Gastrocnemius medialis (tissue), 4 donors: ENCODE measurements around the gene PGGT1B.

ENCODE experiments used
- CTCF ChIP-seq, 5 experiments: fragments of 450-650 bp in 3 of 5; fragments of 200-600 bp in 2 of 5; sonication (generic) in 2 of 5; IDR thresholded peaks in 4 of 5; conservative IDR thresholded peaks in 1 of 5; 1 replicate in 4 of 5; 2 replicates in 1 of 5; pipeline ENCODE4 v1.5.1; 2016 to 2019; ENCODE audit warnings: antibody characterized with exemption in 5 of 5, mild to moderate bottlenecking in 3 of 5, moderate library complexity in 3 of 5
- POLR2A ChIP-seq, 2 donors: fragments of 450-650 bp; IDR thresholded peaks; one replicate each; pipeline ENCODE4 v1.6.1; 2017; ENCODE audit warnings: antibody characterized with exemption in 2 of 2, mild to moderate bottlenecking in 2 of 2, moderate library complexity in 2 of 2

DNA sequence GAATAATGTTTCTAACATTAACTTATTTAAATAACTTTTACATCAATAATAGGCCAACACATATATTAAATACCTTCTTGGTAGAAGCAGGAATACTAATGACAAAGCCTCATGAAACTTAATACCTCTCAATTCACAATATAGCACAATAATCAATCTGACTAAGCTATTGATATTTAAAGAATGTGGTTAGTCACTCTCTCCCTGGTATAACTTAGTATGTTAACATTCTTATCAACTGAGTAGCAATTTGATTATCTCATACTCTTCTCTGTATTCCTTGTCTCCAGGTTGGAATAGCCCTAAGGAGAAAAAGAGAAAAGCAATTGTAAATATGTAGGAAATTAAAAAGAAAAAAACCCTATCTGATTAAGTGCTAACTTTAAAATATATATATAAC, 4.9 kb upstream of the PGGT1B start:
- TF ChIP-seq CTCF (IDR thresholded peaks at IDR 0.05 in 4 of 5, conservative IDR thresholded peaks at IDR 0.05 in 1 of 5) (no peak), POLR2A (IDR thresholded peaks at IDR 0.05) (no peak)
